K562 (cell line): ENCODE data around the gene IL6ST. TPM values are rescaled to one million over a fixed set of nuclear protein-coding genes. Genes with fewer than 3 reads are reported as not detected.

Experiments
- CBX3 ChIP-seq, 2 experiments: IDR thresholded peaks; 1 replicate in 1 of 2; 2 replicates in 1 of 2; pipeline ENCODE4 v1.6.1; 2012; ENCODE audit warnings: inconsistent platforms in 2 of 2, low read length in 2 of 2, borderline replicate concordance in 1 of 2, control low read depth in 1 of 2
- CHD1 ChIP-seq: fragments of 200-600 bp; sonication (generic); IDR thresholded peaks from one replicate; pipeline ENCODE4 v1.6.1; 2012; ENCODE audit warnings: mild to moderate bottlenecking, moderate library complexity, low read length, inconsistent platforms
- CHD2 ChIP-seq: IDR thresholded peaks from 2 replicates; pipeline ENCODE4 v1.6.1; 2011; ENCODE audit warnings: low read depth, low read length
- CREBBP ChIP-seq: IDR thresholded peaks from one replicate; pipeline ENCODE4 v1.6.1; 2012; ENCODE audit warnings: low read depth, mild to moderate bottlenecking, control low read depth, inconsistent platforms, low read length
- EP300 ChIP-seq: IDR thresholded peaks from 2 replicates; pipeline ENCODE4 v1.6.1; 2012; ENCODE audit warnings: low read length, improper control_type of control experiment
- FIP1L1 ChIP-seq: fragments of 200-400 bp; formaldehyde crosslinking; IDR thresholded peaks from 2 replicates; pipeline ENCODE4 v1.6.1; 2018; ENCODE audit warnings: mild to moderate bottlenecking, low read depth, low read length; ENCODE audit not compliant: poor library complexity, severe bottlenecking
- FOS ChIP-seq: IDR thresholded peaks from 3 replicates; pipeline ENCODE4 v1.6.1; 2011; ENCODE audit not compliant: insufficient read length; ENCODE audit errors: extremely low read depth
- GMEB1 ChIP-seq: fragments of 250-450 bp; sonication (Bioruptor Pico); IDR thresholded peaks from 2 replicates; pipeline ENCODE4 v1.4.0; 2020; ENCODE audit warnings: mild to moderate bottlenecking
- IFI16 ChIP-seq: fragments of 250-450 bp; sonication (Bioruptor Pico); IDR thresholded peaks from 2 replicates; pipeline ENCODE4 v2.1.2; 2022; ENCODE audit warnings: mild to moderate bottlenecking, inconsistent platforms
- NCOR1 ChIP-seq: fragments of 450-650 bp; IDR thresholded peaks from 2 replicates; pipeline ENCODE4 v1.6.1; 2016; ENCODE audit warnings: mild to moderate bottlenecking, moderate library complexity
- PTRF ChIP-seq: fragments of 450-650 bp; IDR thresholded peaks from 2 replicates; pipeline ENCODE4 v1.6.1; 2016; ENCODE audit warnings: mild to moderate bottlenecking, missing genetic modification characterization, missing compliant biosample characterization
- REST ChIP-seq, 2 experiments: fragments of 450-650 bp; formaldehyde crosslinking in 1 of 2; IDR thresholded peaks; 2 replicates each; pipeline versions ENCODE4 v1.4.0 to v1.6.1; 2014 to 2020; ENCODE audit warnings: mild to moderate bottlenecking in 2 of 2, borderline replicate concordance in 1 of 2, low read depth in 1 of 2
- SMARCB1 ChIP-seq: IDR thresholded peaks from 2 replicates; pipeline ENCODE4 v1.6.1; 2011; ENCODE audit warnings: improper control_type of control experiment, low read depth; ENCODE audit not compliant: insufficient read length
- SUPT5H ChIP-seq: fragments of 450-650 bp; IDR thresholded peaks from 2 replicates; pipeline ENCODE4 v1.6.1; 2016
- XRCC4 ChIP-seq: IDR thresholded peaks from one replicate; pipeline ENCODE4 v1.6.1; 2011; ENCODE audit not compliant: insufficient read depth, insufficient read length; ENCODE audit errors: extremely low read depth
- ZBTB2 ChIP-seq: fragments of 450-650 bp; IDR thresholded peaks from 2 replicates; pipeline ENCODE4 v1.6.1; 2016; ENCODE audit warnings: antibody characterized with exemption
- ZNF263 ChIP-seq: sonication (generic); formaldehyde crosslinking; IDR thresholded peaks from 2 replicates; pipeline ENCODE4 v1.8.0; 2022; ENCODE audit warnings: mild to moderate bottlenecking, missing genetic modification reagents, borderline replicate concordance
- ZNF316 ChIP-seq: fragments of 450-650 bp; IDR thresholded peaks from 2 replicates; pipeline ENCODE4 v1.6.1; 2016
- ZNF644 ChIP-seq: fragments of 200-800 bp; sonication (Bioruptor generic); IDR thresholded peaks from 2 replicates; pipeline ENCODE4 v1.6.1; 2016; ENCODE audit warnings: low read depth, missing genetic modification characterization, missing compliant biosample characterization
- polyA plus RNA-seq, 8 experiments: library from polyadenylated mRNA; depleted of rRNA in 4 of 8; stranded (reverse) in 5 of 8; unstranded in 3 of 8; fragments of >200 nt; fragmentation: Nextera tagmentation in 2 of 8; fragmentation: Illumina TruSeq in 1 of 8; extraction: Ambion mirVana in 2 of 8; extraction: Trizol in 1 of 8; gene quantifications; 2 replicates each; pipeline versions ENCODE4 v1.2.1 to v1.2.3, GENCODE V29; 2011 to 2014; ENCODE audit warnings: inconsistent platforms in 1 of 8, missing spikeins in 1 of 8
- total RNA-seq, 7 experiments: library from RNA; depleted of rRNA in 6 of 7; stranded (reverse); fragments of >200 nt in 6 of 7; fragmentation: Illumina TruSeq in 2 of 7; extraction: Trizol in 2 of 7; gene quantifications; 2 replicates each; pipeline versions ENCODE4 v1.2.1 to v1.2.3, GENCODE V29; 2011 to 2021; ENCODE audit warnings: low replicate concordance in 1 of 7

Gene IL6ST
- total and polyA plus RNA-seq, 9 of the 15 experiments (the other 6 are each of a cell fraction or from before 2014, with no cell fraction given) = 2.0 to 27.0 (median 7.9) TPM

GRCh38 chr5:56037531-56038010 lies 42.8 kb upstream of the IL6ST start (continued):
- TF ChIP-seq REST (IDR thresholded peaks at IDR 0.05; ENCODE audit: borderline replicate concordance) = peak; percentile 51; the same call in 1 of the 2 replicates
- TF ChIP-seq REST (CRISPR knock-in tag; IDR thresholded peaks at IDR 0.05; ENCODE audit: low read depth) = no peak
- TF ChIP-seq ZNF644 (tag) = peak; percentile 67; the same call in 1 of the 2 replicates
- TF ChIP-seq IFI16 = no peak
- no peak for TF ChIP-seq FOS
- TF ChIP-seq CBX3 (IDR thresholded peaks at IDR 0.05; ENCODE audit: borderline replicate concordance in 1 of 2, low read length in 2 of 2) = peak in 1 of 2 experiments; percentile 66; a peak in 1 of 3 replicates
- TF ChIP-seq CHD2 = no peak; the same call in 1 of the 2 replicates
- TF ChIP-seq FIP1L1 = no peak
- no peak for TF ChIP-seq CREBBP
- no peak for TF ChIP-seq XRCC4
- TF ChIP-seq SMARCB1 = peak; percentile 65
- TF ChIP-seq ZNF263 (CRISPR knock-in tag) = peak; percentile 75
- peak; percentile 96 for TF ChIP-seq EP300
- no peak for TF ChIP-seq GMEB1 (CRISPR knock-in tag)
- no peak for TF ChIP-seq CHD1
- no peak for TF ChIP-seq SUPT5H
- TF ChIP-seq ZBTB2 = peak; percentile 79
- TF ChIP-seq PTRF (tag) = no peak
- TF ChIP-seq ZNF316 = peak; percentile 100
- peak; percentile 98 for TF ChIP-seq NCOR1
